NCI-H2029 (cell line): ENCODE results near the gene FAM210A.

ENCODE experiments used
- DNase-seq: peaks from one replicate; lab custom pipeline; 2025; lab: John Stamatoyannopoulos, UW

The FAM210A gene

GRCh38 chr18:13621886-13622619 lies 104.3 kb downstream of the FAM210A start:
- no peak for DNase-seq

GRCh38 chr18:13621446-13621849 lies 104.9 kb downstream of the FAM210A start:
- no peak for DNase-seq

GRCh38 chr18:13620818-13621445 lies 105.4 kb downstream of the FAM210A start:
- DNase-seq, result no peak

- DNase-seq, result no peak
Measured at GRCh38 chr18:13620206-13620672, 106.1 kb downstream of the FAM210A start.

- no peak for DNase-seq
Measured at GRCh38 chr18:13619505-13620205, 106.7 kb downstream of the FAM210A start.

- DNase-seq, result no peak
Measured at GRCh38 chr18:13618760-13619438, 107.5 kb downstream of the FAM210A start.

- no peak for DNase-seq
Measured at GRCh38 chr18:13617826-13618515, 108.4 kb downstream of the FAM210A start.

GRCh38 chr18:13616525-13617035 lies 109.8 kb downstream of the FAM210A start:
- no peak for DNase-seq

- DNase-seq, result no peak
Measured at GRCh38 chr18:13616041-13616440, 110.3 kb downstream of the FAM210A start.

GRCh38 chr18:13615432-13615861 lies 110.9 kb downstream of the FAM210A start:
- no peak for DNase-seq

- DNase-seq, result no peak
Measured at GRCh38 chr18:13614641-13615288, 111.6 kb downstream of the FAM210A start.

- no peak for DNase-seq
Measured at GRCh38 chr18:13613591-13614501, 112.5 kb downstream of the FAM210A start.
